Thymus (tissue), 14 donors: ENCODE data around the gene COG6. TPM values are rescaled to one million over a fixed set of nuclear protein-coding genes. Genes with fewer than 3 reads are reported as not detected.

ENCODE experiments used
- DNase-seq, 9 donors: peaks; one replicate each; pipeline ENCODE4 v3.0.0-alpha.2; 2013; ENCODE audit warnings: low spot score in 9 of 9, low read depth in 6 of 9, missing footprints in 1 of 9
- H3K27ac ChIP-seq, 2 donors: one replicate each; pipeline ENCODE4 v1.5.1; 2013; ENCODE audit warnings: control low read depth in 1 of 2, low read depth in 1 of 2, low read length in 1 of 2, mild to moderate bottlenecking in 1 of 2, moderate library complexity in 1 of 2
- H3K27me3 ChIP-seq, 2 donors: one replicate each; pipeline ENCODE4 v1.5.1; 2013; ENCODE audit warnings: low read length in 1 of 2; ENCODE audit not compliant: control insufficient read depth in 2 of 2, insufficient read depth in 1 of 2
- H3K36me3 ChIP-seq, 2 donors: one replicate each; pipeline ENCODE4 v1.5.1; 2013; ENCODE audit warnings: low read length in 1 of 2, mild to moderate bottlenecking in 1 of 2, moderate library complexity in 1 of 2; ENCODE audit not compliant: control insufficient read depth in 2 of 2, insufficient read depth in 2 of 2
- H3K4me1 ChIP-seq, 2 donors: one replicate each; pipeline ENCODE4 v1.5.1; 2013; ENCODE audit warnings: low read length in 2 of 2; ENCODE audit not compliant: control insufficient read depth in 2 of 2, insufficient read depth in 2 of 2
- H3K4me3 ChIP-seq, 2 donors: one replicate each; pipeline ENCODE4 v1.5.1; 2013; ENCODE audit warnings: low read length in 2 of 2, control low read depth in 1 of 2, mild to moderate bottlenecking in 1 of 2
- H3K9me3 ChIP-seq, 2 donors: one replicate each; pipeline ENCODE4 v1.5.1; 2013; ENCODE audit warnings: low read length in 1 of 2, mild to moderate bottlenecking in 1 of 2; ENCODE audit not compliant: control insufficient read depth in 2 of 2, insufficient read depth in 1 of 2
- whole genome bisulfite sequencing: extraction: QIAGEN DNeasy Blood & Tissue Kit; methylation state at CpG from one replicate; pipeline ENCODE4 v1.1.7; 2013; 5-methylcytosine and 5-hydroxymethylcytosine counted together
- long read RNA-seq, 10 donors: transcript quantifications; one replicate each; lab custom pipeline, GENCODE V29; 2026
- polyA plus RNA-seq: library from polyadenylated mRNA; stranded (reverse); fragments of 200-250 nt; gene quantifications from one replicate; pipeline ENCODE4 v1.2.3, GENCODE V29; 2013
- total RNA-seq: library from RNA; stranded (reverse); fragments of 120-200 nt; gene quantifications from one replicate; pipeline ENCODE4 v1.2.4, GENCODE V29; 2013
- donor health status: healthy.

The COG6 gene
- total RNA-seq = 15.7 TPM
- polyA plus RNA-seq = 12.9 TPM
- long read RNA-seq, donor 1, partial matches to known transcripts = 0 of 1 reads
- long read RNA-seq, donor 1, other reads (novel, unspliced or antisense) = 0 of 1 reads
- long read RNA-seq, donor 2 = 0 reads
- long read RNA-seq, donor 3, transcript COG6-204 (19 exons, 3,563 nt) = major isoform, 6 of 6 reads
- long read RNA-seq, donor 3, partial matches to known transcripts = 0 of 6 reads
- long read RNA-seq, donor 3, other reads (novel, unspliced or antisense) = 0 of 6 reads
- long read RNA-seq, donor 4 = 0 reads
- long read RNA-seq, donor 5, transcript COG6-204 (19 exons, 3,563 nt) = major isoform, 8 of 30 reads
- long read RNA-seq, donor 5, partial matches to known transcripts = 22 of 30 reads
- long read RNA-seq, donor 5, other reads (novel, unspliced or antisense) = 0 of 30 reads
- long read RNA-seq, donor 6, transcript COG6-204 (19 exons, 3,563 nt) = major isoform, 5 of 6 reads
- long read RNA-seq, donor 6, partial matches to known transcripts = 0 of 6 reads
- long read RNA-seq, donor 6, other reads (novel, unspliced or antisense) = 0 of 6 reads
- long read RNA-seq, donor 7, partial matches to known transcripts = 9 of 12 reads
- long read RNA-seq, donor 7, other reads (novel, unspliced or antisense) = 0 of 12 reads
- long read RNA-seq, donor 8 = 0 reads
- long read RNA-seq, donor 9, partial matches to known transcripts = 0 of 3 reads
- long read RNA-seq, donor 9, other reads (novel, unspliced or antisense) = 0 of 3 reads
- long read RNA-seq, donor 10, partial matches to known transcripts = 0 of 1 reads
- long read RNA-seq, donor 10, other reads (novel, unspliced or antisense) = 0 of 1 reads

- under 1% methylated on average over 59 of the region's 59 CpGs for WGBS
- peak within 1 kb of the TSS in 1 of 2 donors; percentile 73 for H3K27ac ChIP-seq
- H3K4me3 ChIP-seq = peak within 1 kb of the TSS; percentile 77 to 94
- peaks cover 0 to 4% of the 10 kb centered on the region in 2 donors for H3K4me1 ChIP-seq
- DNase-seq = peak; percentile 85 to 97 (median 92)
- H3K36me3 ChIP-seq = no peaks in the 10 kb centered on the region
- no peaks in the 10 kb centered on the region for H3K9me3 ChIP-seq
- no peaks in the 10 kb centered on the region for H3K27me3 ChIP-seq
Measured at GRCh38 chr13:39655569-39656324, at the start of gene COG6. TSS of gene COG6 (plus strand) at chr13:39655662. CDS start at chr13:39655727, 65 bp downstream.

- 95% methylated on average over 3 of the region's 3 CpGs for WGBS
- H3K36me3 ChIP-seq = no peaks in the 10 kb centered on the region
- no peak overlapping the region for H3K27ac ChIP-seq
- DNase-seq = no peak
- H3K9me3 ChIP-seq = peaks cover 0 to under 1% of the 10 kb centered on the region in 2 donors
- H3K4me3 ChIP-seq = no peak overlapping the region
- peaks cover 2 to 3% of the 10 kb centered on the region in 2 donors for H3K4me1 ChIP-seq
- H3K27me3 ChIP-seq = peaks cover 22 to 37% of the 10 kb centered on the region in 2 donors
Measured at GRCh38 chr13:39605677-39606320, 49.7 kb upstream of the COG6 start.

DNA sequence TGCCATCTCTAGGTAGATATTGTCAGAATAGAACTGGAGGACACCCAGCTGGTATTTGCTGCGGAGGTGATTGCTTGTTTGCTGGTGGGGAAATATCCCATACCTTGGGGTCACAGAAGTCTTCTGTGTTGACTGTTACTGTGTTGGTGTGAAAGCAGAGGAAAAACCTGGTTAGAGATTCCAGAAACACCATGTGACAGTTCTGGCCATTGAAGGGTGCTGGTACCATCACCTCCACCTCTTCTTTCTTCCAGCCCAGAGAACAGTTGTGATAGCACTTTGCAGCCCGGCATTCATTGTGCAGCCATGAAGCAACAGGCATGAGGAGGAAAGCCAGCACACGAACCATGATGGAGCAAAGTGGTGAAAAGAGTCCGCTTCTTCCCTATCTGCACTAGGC lies 47.6 kb upstream of the COG6 start:
- 96% methylated on average over 4 of the region's 4 CpGs for WGBS
- Histone ChIP-seq H3K27ac (no peak overlapping the region), H3K4me1 (peaks cover 2 to 3% of the 10 kb centered on the region in 2 donors), H3K9me3 (no peaks in the 10 kb centered on the region), H3K36me3 (no peaks in the 10 kb centered on the region), H3K4me3 (no peak overlapping the region), H3K27me3 (peaks cover 16% of the 10 kb centered on the region in 2 donors)
- DNase-seq = no peak

DNA sequence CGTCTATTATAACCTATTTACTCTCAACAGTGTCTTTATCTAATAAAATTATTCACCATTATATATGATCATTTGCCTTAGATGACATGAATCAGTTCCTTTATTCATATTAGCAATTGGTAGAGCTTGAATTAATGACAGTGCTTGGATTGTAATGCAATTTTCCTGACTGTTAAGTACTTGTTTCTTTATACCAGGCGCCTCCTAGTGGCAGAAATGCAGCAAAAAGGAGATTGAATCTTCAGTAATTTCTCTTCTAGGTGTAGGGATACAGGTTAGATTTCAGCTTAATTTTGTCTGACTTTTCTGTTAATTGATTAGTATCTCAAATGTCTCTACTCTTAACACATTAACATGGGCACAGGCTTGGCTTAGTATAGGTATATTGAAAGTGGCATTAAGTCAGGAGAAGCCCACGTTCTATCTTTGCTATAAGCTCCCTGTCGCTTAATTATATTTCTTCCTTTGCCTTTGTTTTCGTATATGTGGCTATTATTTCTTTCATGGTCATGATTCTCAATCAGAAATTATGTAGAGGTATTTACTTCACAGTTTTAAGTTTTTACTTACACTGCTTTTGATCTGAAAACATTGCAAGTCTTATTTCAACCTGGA lies 43.3 kb upstream of the COG6 start:
- no peaks in the 10 kb centered on the region for H3K27me3 ChIP-seq
- H3K36me3 ChIP-seq = no peaks in the 10 kb centered on the region
- peak in 8 of 9 donors; percentile 18 to 63 (median 26) for DNase-seq
- 60% methylated on average over 5 of the region's 5 CpGs for WGBS
- no peak overlapping the region for H3K27ac ChIP-seq
- H3K9me3 ChIP-seq = no peaks in the 10 kb centered on the region
- no peaks in the 10 kb centered on the region for H3K4me1 ChIP-seq
- no peak overlapping the region for H3K4me3 ChIP-seq

DNA sequence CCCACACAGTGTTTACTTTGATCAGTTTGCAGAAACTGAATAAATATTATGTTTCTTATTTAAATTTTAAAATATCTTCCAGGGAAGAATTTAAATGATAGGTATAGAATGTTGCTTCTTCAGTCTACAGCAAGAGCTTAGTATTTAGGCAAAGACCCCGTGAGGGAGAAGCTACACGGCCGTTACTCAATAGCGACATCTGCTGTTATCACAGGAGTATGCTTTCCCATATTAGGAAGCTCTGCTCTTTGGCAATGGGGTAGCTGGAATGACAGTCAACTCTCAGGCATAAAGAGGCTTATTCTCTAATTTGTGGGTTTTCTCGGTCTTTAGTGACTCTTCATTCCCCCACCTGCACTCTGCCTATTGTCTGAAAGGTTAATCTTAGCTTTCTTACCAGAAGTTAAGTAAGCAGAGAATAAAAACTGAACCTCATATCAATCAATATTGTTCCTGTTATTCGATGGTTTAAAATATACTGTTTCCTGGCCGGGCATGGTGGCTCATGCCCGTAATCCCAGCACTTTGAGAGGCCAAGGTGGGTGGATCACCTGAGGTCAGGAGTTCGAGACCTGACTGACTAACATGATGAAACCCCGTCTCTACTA lies 39.3 kb upstream of the COG6 start:
- Histone ChIP-seq H3K27me3 (no peaks in the 10 kb centered on the region), H3K27ac (no peak overlapping the region), H3K4me3 (no peak overlapping the region), H3K9me3 (no peaks in the 10 kb centered on the region), H3K4me1 (no peaks in the 10 kb centered on the region), H3K36me3 (no peaks in the 10 kb centered on the region)
- WGBS = 32% methylated on average over 10 of the region's 10 CpGs
- DNase-seq = peak in 8 of 9 donors; percentile 27 to 74 (median 42)

DNA sequence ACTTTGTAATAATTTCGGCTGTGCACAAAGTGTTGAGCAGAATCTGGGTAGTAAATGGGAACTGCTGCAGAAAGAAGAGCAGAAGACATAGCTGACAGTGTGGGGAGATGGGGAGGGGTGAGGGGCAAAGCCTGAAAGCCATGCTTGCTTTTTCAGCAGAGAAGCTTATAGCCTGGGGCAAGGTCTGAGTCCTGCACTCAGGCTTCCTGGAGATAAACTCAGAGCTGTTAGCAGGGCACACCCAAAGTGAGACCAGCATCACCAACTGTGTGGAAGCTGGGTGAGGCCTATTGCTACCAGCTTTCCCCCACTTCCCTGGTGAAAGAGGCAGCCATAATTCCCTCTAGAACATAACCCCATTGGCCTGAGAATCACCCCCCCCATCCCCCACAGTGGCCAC lies 36.9 kb upstream of the COG6 start:
- Histone ChIP-seq H3K27ac (no peak overlapping the region), H3K27me3 (no peaks in the 10 kb centered on the region), H3K4me1 (no peaks in the 10 kb centered on the region), H3K4me3 (no peak overlapping the region), H3K36me3 (no peaks in the 10 kb centered on the region), H3K9me3 (no peaks in the 10 kb centered on the region)
- no peak for DNase-seq
- 96% methylated on average over 1 of the region's 1 CpG for WGBS

DNA sequence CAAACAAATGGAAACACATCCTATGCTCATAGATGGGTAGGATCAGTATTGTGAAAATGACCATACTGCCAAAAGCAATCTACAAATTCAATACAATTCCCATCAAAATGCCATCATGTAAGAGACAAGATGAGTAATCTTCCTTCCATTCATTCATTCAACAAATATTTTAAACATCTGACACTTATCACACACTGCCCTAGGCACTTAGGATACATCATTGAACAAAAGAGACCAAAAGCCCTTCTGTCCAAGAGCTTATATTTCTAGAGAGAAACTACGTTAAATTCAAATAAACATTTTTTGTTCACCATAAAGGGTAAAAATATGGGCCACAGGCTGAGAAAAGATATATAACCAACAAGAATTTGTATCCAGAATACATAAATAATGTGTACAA lies 32.0 kb upstream of the COG6 start:
- Histone ChIP-seq H3K27me3 (no peaks in the 10 kb centered on the region), H3K9me3 (no peaks in the 10 kb centered on the region), H3K27ac (no peak overlapping the region), H3K36me3 (no peaks in the 10 kb centered on the region), H3K4me3 (no peak overlapping the region), H3K4me1 (no peaks in the 10 kb centered on the region)
- no peak for DNase-seq
- WGBS = 93% methylated on average over 1 of the region's 1 CpG

GRCh38 chr13:39631307-39631706 lies 24.2 kb upstream of the COG6 start:
- Histone ChIP-seq H3K9me3 (no peaks in the 10 kb centered on the region), H3K36me3 (no peaks in the 10 kb centered on the region), H3K27ac (no peak overlapping the region), H3K27me3 (no peaks in the 10 kb centered on the region), H3K4me1 (no peaks in the 10 kb centered on the region), H3K4me3 (no peak overlapping the region)
- DNase-seq = no peak
- WGBS = 95% methylated on average over 1 of the region's 1 CpG
